Measurements from ENCODE around the gene SLC25A21. TPM values are rescaled to one million over a fixed set of nuclear protein-coding genes. Genes with fewer than 3 reads are reported as not detected.
A peak's percentile ranks its signal among the peaks of the same experiment; 100 is the strongest.

The SLC25A21 gene
- total and polyA plus RNA-seq, 2 donors (not counting 1 experiment from before 2014, with no cell fraction given) = 0.50 to 0.62 TPM

- Histone ChIP-seq H4K20me1 (ENCODE audit: control insufficient read depth, extremely low read depth, insufficient read depth, low read length) (no peaks in the 10 kb centered on the region), H3K27ac (ENCODE audit: insufficient read depth, low read length) (peak within 1 kb of the TSS; percentile 68), H3K9ac (ENCODE audit: insufficient read depth, low read length) (peak within 1 kb of the TSS; percentile 80), H3K27me3 (ENCODE audit: control insufficient read depth, insufficient read depth, low read length) (no peaks in the 10 kb centered on the region), H2AFZ (ENCODE audit: low read length) (peak within 1 kb of the TSS; percentile 87), H3K4me2 (ENCODE audit: extremely low read depth, insufficient read depth, low read length) (peak within 1 kb of the TSS; percentile 87), H3K36me3 (ENCODE audit: control insufficient read depth, insufficient read depth, low read length) (no peaks in the 10 kb centered on the region), H3K4me3 (replicated peaks in 1 of 4; ENCODE audit: control extremely low read depth in 1 of 4, insufficient read depth in 1 of 4, low read depth in 3 of 4, low read length in 4 of 4) (peak within 1 kb of the TSS; percentile 55 to 88 (median 68)), H3K4me1 (ENCODE audit: control insufficient read depth, extremely low read depth, insufficient read depth, low read length) (no peaks in the 10 kb centered on the region), H3K9me3 (ENCODE audit: control insufficient read depth, insufficient read depth, low read depth, low read length) (no peaks in the 10 kb centered on the region), H3K79me2 (ENCODE audit: control insufficient read depth, insufficient read depth, low read length) (no peaks in the 10 kb centered on the region)
- TF ChIP-seq CTCF (conservative IDR thresholded peaks at IDR 0.05 in 1 of 2, IDR thresholded peaks at IDR 0.05 in 1 of 2; ENCODE audit: low read depth in 1 of 2, low read length in 2 of 2) = peak; percentile 28 to 44
- no peak for TF ChIP-seq EZH2 (IDR thresholded peaks at IDR 0.05; ENCODE audit: low read length, missing control alignments)
- peak; percentile 89 to 92 for DNase-seq (ENCODE audit: low read depth in 2 of 2)
Measured at GRCh38 chr14:37197421-37198272, 25.2 kb upstream of the SLC25A21 start, which contains the start of gene MIPOL1. Gene MIPOL1, plus strand, starts transcription at chr14:37197937. Its CDS starts 49,952 bp downstream, at chr14:37247889.

- no peak for TF ChIP-seq CTCF (conservative IDR thresholded peaks at IDR 0.05 in 1 of 2, IDR thresholded peaks at IDR 0.05 in 1 of 2; ENCODE audit: low read depth in 1 of 2, low read length in 2 of 2)
- H3K9ac ChIP-seq (ENCODE audit: insufficient read depth, low read length) = peak overlapping the region; percentile 80
- peak overlapping the region; percentile 20 for H3K4me2 ChIP-seq (ENCODE audit: extremely low read depth, insufficient read depth, low read length)
- no peaks in the 10 kb centered on the region for H3K4me1 ChIP-seq (ENCODE audit: control insufficient read depth, extremely low read depth, insufficient read depth, low read length)
- H2AFZ ChIP-seq (ENCODE audit: low read length) = peak overlapping the region; percentile 87
- DNase-seq (ENCODE audit: low read depth in 2 of 2) = no peak
- H3K9me3 ChIP-seq (ENCODE audit: control insufficient read depth, insufficient read depth, low read depth, low read length) = no peaks in the 10 kb centered on the region
- peak overlapping the region; percentile 68 for H3K27ac ChIP-seq (ENCODE audit: insufficient read depth, low read length)
- H3K79me2 ChIP-seq (ENCODE audit: control insufficient read depth, insufficient read depth, low read length) = no peaks in the 10 kb centered on the region
- H3K4me3 ChIP-seq (replicated peaks in 1 of 4; ENCODE audit: control extremely low read depth in 1 of 4, insufficient read depth in 1 of 4, low read depth in 3 of 4, low read length in 4 of 4) = peak overlapping the region; percentile 55 to 74 (median 68)
- H3K27me3 ChIP-seq (ENCODE audit: control insufficient read depth, insufficient read depth, low read length) = no peaks in the 10 kb centered on the region
- no peaks in the 10 kb centered on the region for H4K20me1 ChIP-seq (ENCODE audit: control insufficient read depth, extremely low read depth, insufficient read depth, low read length)
- no peaks in the 10 kb centered on the region for H3K36me3 ChIP-seq (ENCODE audit: control insufficient read depth, insufficient read depth, low read length)
Measured at GRCh38 chr14:37196604-37197420, 24.4 kb upstream of the SLC25A21 start.

- H3K4me2 ChIP-seq (ENCODE audit: extremely low read depth, insufficient read depth, low read length) = no peak overlapping the region
- no peak overlapping the region for H2AFZ ChIP-seq (ENCODE audit: low read length)
Measured at GRCh38 chr14:37195327-37195726, 22.9 kb upstream of the SLC25A21 start.

More at GRCh38 chr14:37195327-37195726, 22.9 kb upstream of the SLC25A21 start:
- no peak overlapping the region for H3K9ac ChIP-seq (ENCODE audit: insufficient read depth, low read length)
- no peak overlapping the region for H3K27ac ChIP-seq (ENCODE audit: insufficient read depth, low read length)
- no peaks in the 10 kb centered on the region for H3K79me2 ChIP-seq (ENCODE audit: control insufficient read depth, insufficient read depth, low read length)
- TF ChIP-seq CTCF (conservative IDR thresholded peaks at IDR 0.05 in 1 of 2, IDR thresholded peaks at IDR 0.05 in 1 of 2; ENCODE audit: low read depth in 1 of 2, low read length in 2 of 2) (no peak), EZH2 (IDR thresholded peaks at IDR 0.05; ENCODE audit: low read length, missing control alignments) (no peak)
- H3K9me3 ChIP-seq (ENCODE audit: control insufficient read depth, insufficient read depth, low read depth, low read length) = no peaks in the 10 kb centered on the region
- no peaks in the 10 kb centered on the region for H3K36me3 ChIP-seq (ENCODE audit: control insufficient read depth, insufficient read depth, low read length)
- H3K4me1 ChIP-seq (ENCODE audit: control insufficient read depth, extremely low read depth, insufficient read depth, low read length) = no peaks in the 10 kb centered on the region
- no peaks in the 10 kb centered on the region for H3K27me3 ChIP-seq (ENCODE audit: control insufficient read depth, insufficient read depth, low read length)
- DNase-seq (ENCODE audit: low read depth in 2 of 2) = peak; percentile 55 to 74
- no peak overlapping the region for H3K4me3 ChIP-seq (replicated peaks in 1 of 4; ENCODE audit: control extremely low read depth in 1 of 4, insufficient read depth in 1 of 4, low read depth in 3 of 4, low read length in 4 of 4)
- H4K20me1 ChIP-seq (ENCODE audit: control insufficient read depth, extremely low read depth, insufficient read depth, low read length) = no peaks in the 10 kb centered on the region
